CD1c-positive myeloid dendritic cell (primary cell): ENCODE results near the gene MFAP1.

ENCODE experiments used
- DNase-seq: peaks from one replicate; pipeline ENCODE4 v3.0.0-alpha.2; 2016; ENCODE audit errors: extremely low spot score

Gene MFAP1

DNA sequence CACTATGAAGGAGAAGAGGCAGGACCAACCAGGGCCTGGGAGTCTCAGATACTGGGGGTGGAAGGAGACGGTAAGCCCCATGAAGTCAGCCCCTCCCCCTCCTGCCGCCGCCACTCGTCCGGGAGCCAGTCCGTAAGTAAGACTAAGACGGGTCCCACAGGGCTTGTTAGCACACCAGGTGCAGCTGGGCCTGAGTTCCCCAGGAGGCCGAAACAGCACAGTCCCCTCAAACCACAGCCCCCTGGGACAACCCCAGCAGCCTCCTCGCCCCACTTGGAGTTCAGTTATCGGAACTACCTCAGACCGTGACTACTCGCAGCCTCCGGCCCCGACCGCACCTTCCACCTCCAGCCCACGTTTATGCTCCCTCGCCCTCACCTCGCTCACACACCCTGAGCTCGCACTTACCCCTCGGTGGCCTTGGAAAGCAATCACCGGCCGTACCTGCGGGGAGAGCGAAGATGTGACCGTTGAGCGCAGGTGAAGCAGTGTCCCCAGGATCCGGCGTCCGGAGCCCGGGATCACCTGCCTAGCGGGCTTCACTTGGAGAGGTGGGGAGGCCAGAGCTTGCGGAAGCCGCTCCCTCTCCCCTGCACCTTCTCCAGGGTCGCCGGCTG is 48.3 kb downstream of the MFAP1 start:
- DNase-seq = no peak

DNA sequence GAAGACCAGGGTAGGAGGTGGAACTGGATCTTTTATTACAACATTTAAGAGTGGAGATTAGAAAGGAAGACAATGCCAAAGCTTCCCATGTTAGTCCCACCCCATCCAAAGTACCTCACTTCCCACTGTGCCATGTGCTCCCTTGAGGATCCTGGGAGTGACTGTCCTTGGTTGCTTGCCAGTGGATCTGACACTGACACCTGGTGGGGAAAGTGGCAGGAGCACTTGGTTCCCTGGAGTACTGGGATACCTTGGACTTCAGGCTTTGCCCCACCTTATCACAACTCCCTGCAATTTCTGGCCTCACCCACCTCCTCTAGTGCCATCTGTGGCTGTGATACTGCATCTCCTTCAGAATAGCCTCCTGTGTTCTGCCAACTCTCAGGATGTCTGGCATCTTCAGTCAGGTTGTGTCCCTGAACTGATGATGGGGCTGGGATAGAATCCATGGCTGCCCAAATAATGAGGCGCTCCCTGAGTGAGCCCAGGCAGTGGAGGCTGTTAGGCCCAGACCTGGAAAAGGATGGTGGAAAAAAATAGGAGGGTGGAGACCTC is 49.0 kb downstream of the MFAP1 start:
- DNase-seq = no peak

DNA sequence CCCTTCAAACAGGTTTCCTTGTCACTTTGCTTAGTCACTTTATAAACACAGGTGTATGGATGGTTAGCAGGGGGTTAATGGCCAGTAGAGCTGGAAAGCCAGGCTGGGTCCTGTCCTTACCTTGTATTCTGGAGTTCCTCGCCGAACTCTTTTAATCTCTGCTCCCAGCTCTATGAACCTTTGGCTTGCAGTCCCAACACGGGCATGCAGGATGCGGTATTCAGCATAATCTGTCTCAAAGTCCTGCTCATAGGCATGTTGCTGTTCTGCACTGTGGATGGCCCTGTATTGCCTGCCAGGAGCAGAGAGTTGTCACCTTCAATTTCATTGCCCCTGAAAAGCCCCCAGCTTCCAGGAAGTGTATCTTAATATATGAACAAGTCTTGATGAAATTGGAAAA is 50.4 kb downstream of the MFAP1 start:
- no peak for DNase-seq

- DNase-seq = no peak
Observed at GRCh38 chr15:43772624-43773023, 51.9 kb downstream of the MFAP1 start.

GRCh38 chr15:43771816-43772215 is 52.7 kb downstream of the MFAP1 start:
- DNase-seq = peak; percentile 67

GRCh38 chr15:43769584-43770228 is 54.8 kb downstream of the MFAP1 start:
- DNase-seq = peak; percentile 62

GRCh38 chr15:43763819-43764446 is 60.6 kb downstream of the MFAP1 start:
- DNase-seq = no peak

DNA sequence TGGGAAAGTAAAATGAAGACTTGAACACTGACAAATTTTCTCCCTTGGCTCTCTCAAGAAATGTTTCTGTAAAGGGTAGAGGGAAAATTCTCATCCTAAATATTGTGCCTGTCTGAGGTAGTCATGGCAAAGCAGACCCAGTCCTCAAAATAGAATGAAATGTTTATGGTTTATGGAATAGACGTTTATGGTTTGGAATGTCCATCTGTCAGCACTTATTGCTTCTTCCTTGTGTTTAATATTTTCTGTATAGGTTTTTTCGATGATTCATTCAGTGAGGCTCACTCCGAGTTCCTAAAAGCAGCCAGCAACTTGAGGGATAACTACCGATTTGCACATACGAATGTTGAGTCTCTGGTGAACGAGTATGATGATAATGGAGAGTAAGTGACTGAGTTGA is 61.7 kb downstream of the MFAP1 start:
- DNase-seq = no peak
